ENCODE data around the gene SLC27A3. TPM values are rescaled to one million over a fixed set of nuclear protein-coding genes. Genes with fewer than 3 reads are reported as not detected.

Gene SLC27A3
- total RNA-seq, 4 donors from 2014 or later = 12.3 to 124 (median 22.0) TPM

GRCh38 chr1:153795934-153796785 lies 21.0 kb downstream of the SLC27A3 start:
- no peak for TF ChIP-seq POLR2A (IDR thresholded peaks at IDR 0.05)
- TF ChIP-seq, protein P1, sequence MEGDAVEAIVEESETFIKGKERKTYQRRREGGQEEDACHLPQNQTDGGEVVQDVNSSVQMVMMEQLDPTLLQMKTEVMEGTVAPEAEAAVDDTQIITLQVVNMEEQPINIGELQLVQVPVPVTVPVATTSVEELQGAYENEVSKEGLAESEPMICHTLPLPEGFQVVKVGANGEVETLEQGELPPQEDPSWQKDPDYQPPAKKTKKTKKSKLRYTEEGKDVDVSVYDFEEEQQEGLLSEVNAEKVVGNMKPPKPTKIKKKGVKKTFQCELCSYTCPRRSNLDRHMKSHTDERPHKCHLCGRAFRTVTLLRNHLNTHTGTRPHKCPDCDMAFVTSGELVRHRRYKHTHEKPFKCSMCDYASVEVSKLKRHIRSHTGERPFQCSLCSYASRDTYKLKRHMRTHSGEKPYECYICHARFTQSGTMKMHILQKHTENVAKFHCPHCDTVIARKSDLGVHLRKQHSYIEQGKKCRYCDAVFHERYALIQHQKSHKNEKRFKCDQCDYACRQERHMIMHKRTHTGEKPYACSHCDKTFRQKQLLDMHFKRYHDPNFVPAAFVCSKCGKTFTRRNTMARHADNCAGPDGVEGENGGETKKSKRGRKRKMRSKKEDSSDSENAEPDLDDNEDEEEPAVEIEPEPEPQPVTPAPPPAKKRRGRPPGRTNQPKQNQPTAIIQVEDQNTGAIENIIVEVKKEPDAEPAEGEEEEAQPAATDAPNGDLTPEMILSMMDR (IDR thresholded peaks at IDR 0.05) = no peak
- no peaks in the 10 kb centered on the region for H3K9me3 ChIP-seq
- no peak overlapping the region for H3K27ac ChIP-seq
- H3K4me3 ChIP-seq = no peak overlapping the region
- H3K27me3 ChIP-seq = no peaks in the 10 kb centered on the region
- peak in 1 of 3 donors; percentile 45 for DNase-seq
- H3K4me1 ChIP-seq = peaks cover 0 to 7% (median 0%) of the 10 kb centered on the region in 4 donors
- H3K36me3 ChIP-seq = no peaks in the 10 kb centered on the region

DNA sequence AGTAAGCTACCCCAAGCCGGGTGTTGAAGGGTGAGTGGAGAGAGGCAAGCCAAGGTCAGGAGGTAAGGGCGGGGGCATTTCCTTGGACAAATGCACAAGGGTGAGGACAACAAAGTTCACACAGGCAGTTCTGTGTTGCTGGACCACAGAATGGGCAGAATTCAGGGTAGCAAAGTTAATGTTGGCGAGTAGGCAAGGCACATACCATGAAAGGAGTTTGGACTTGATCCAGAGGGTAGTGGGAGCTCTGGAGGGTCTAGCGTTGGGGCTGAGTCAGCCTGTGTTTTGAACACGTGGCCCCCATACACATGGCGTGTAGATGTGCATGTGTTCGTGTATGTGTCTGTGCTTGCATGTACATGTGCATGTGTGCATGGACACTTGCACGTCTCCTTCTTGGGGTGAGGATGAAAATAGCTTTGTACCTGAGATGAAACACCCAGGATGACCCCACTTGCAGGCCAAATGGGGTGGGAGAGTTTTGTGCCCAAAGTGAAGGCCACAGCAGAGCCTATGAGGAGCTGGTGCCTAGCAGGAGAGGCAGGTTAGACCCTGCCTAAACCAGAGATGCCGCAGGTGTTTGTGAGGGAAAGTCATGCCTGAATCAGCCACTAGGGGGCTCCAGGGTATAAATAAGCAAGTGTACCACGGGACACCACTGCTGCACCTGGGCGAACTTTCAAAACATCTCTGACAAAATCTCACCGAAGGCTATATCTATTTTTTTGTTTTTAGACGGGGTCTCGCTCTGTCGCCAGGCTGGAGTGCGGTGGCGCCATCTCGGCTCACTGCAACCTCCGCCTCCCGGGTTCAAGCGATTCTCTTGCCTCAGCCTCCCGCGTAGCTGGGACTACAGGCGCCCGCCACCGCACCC lies 21.8 kb downstream of the SLC27A3 start:
- no peak overlapping the region for H3K27ac ChIP-seq
- peaks cover 0 to 7% (median 0%) of the 10 kb centered on the region in 4 donors for H3K4me1 ChIP-seq
- peak; percentile 67 to 97 (median 96) for DNase-seq
- TF ChIP-seq POLR2A (IDR thresholded peaks at IDR 0.05) = no peak
- TF ChIP-seq, protein P1 (IDR thresholded peaks at IDR 0.05) = peak; percentile 85 to 95 (median 90)
- no peaks in the 10 kb centered on the region for H3K27me3 ChIP-seq
- H3K36me3 ChIP-seq = no peaks in the 10 kb centered on the region
- no peaks in the 10 kb centered on the region for H3K9me3 ChIP-seq
- H3K4me3 ChIP-seq = no peak overlapping the region

DNA sequence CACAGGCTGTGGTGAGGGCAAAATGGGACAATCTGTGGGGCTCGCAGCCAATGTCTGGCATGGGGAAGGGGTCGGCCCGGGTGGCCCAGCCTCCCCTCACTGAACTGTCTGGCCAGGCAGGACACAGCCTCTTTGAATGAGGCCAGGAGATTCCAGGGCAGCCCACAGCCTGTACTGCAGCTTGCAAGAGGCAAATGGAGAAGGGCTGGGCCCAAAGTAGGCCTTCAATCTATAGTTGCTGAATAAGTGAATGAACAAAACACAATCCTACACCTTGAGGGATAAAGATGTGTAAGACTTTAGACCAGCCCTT lies 23.2 kb downstream of the SLC27A3 start:
- Histone ChIP-seq H3K27me3 (no peaks in the 10 kb centered on the region), H3K4me3 (no peak overlapping the region), H3K36me3 (no peaks in the 10 kb centered on the region), H3K4me1 (peaks cover 0 to 7% (median 0%) of the 10 kb centered on the region in 4 donors), H3K27ac (no peak overlapping the region), H3K9me3 (no peaks in the 10 kb centered on the region)
- peak in 1 of 3 donors; percentile 40 for DNase-seq
- no peak for TF ChIP-seq POLR2A (IDR thresholded peaks at IDR 0.05)
- TF ChIP-seq, protein P1 (IDR thresholded peaks at IDR 0.05) = no peak

GRCh38 chr1:153799016-153799415 lies 23.8 kb downstream of the SLC27A3 start:
- DNase-seq = peak in 1 of 3 donors; percentile 26
- H3K4me1 ChIP-seq = peaks cover 0 to 7% (median 0%) of the 10 kb centered on the region in 4 donors
- no peak overlapping the region for H3K27ac ChIP-seq
- H3K9me3 ChIP-seq = no peaks in the 10 kb centered on the region
- H3K27me3 ChIP-seq = no peaks in the 10 kb centered on the region
- no peaks in the 10 kb centered on the region for H3K36me3 ChIP-seq
- no peak overlapping the region for H3K4me3 ChIP-seq
- TF ChIP-seq, protein P1 (IDR thresholded peaks at IDR 0.05) = no peak
- no peak for TF ChIP-seq POLR2A (IDR thresholded peaks at IDR 0.05)

DNA sequence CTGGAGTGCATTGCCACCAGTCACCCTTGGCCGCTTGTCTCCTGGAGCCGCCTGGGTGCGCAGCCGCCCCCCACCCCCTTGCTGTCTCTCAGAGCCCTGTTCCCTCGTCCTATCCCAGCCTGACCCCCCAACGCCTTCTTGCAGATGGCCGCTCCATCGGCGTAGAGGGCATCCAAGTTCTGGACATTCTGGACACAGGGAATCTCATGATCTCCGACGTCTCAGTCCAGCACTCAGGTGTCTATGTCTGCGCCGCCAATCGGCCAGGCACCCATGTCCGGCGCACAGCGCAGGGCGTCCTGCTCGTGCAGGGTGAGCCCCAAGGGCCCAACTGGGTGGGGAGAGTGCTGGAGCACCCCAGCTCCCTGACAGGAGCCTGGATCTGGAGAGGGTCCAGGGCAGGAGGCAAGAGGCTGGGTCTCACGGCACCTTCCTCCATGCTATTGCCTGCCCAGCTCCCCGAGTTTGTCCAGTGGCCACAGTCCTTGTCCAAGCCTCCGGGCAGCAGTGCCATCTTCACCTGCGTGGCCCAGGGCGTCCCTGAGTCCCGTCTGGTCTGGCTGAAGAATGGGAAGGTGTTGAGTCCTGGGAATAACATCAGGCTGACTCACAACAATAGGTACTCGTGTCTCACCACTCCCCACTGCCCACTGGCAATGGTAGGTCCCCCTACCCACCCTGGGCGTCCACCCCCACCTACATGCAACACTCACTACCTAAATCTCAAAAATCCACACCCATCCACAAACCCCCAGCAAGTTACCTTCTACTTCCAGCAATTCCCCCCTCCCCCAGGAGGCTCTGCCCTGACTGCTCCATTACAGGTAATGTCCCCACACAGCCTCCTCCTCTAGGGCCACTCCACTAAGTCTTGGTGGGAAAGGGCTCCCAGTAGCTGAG lies 24.6 kb downstream of the SLC27A3 start:
- TF ChIP-seq, protein P1 (IDR thresholded peaks at IDR 0.05) = no peak
- TF ChIP-seq POLR2A (IDR thresholded peaks at IDR 0.05) = no peak
- H3K36me3 ChIP-seq = no peaks in the 10 kb centered on the region
- no peaks in the 10 kb centered on the region for H3K9me3 ChIP-seq
- no peak overlapping the region for H3K4me3 ChIP-seq
- H3K27ac ChIP-seq = no peak overlapping the region
- peaks cover 0 to 14% (median 2%) of the 10 kb centered on the region in 4 donors for H3K4me1 ChIP-seq
- peak in 2 of 3 donors; percentile 12 to 39 for DNase-seq
- no peaks in the 10 kb centered on the region for H3K27me3 ChIP-seq

All from Peyer's patch (tissue), 4 donors.